GM23338 (cell line): Measurements from ENCODE around the gene FAM229B.

Experiments used
- CREB1 ChIP-seq: fragments of 250-450 bp; sonication (Bioruptor Pico); IDR thresholded peaks from 2 replicates; pipeline ENCODE4 v1.5.0; 2020; ENCODE audit warnings: low read depth, mild to moderate bottlenecking, moderate library complexity
- CTCF ChIP-seq, 2 experiments: fragments of 200-600 bp in 1 of 2; sonication (generic) in 1 of 2; conservative IDR thresholded peaks; 2 replicates each; pipeline versions ENCODE4 v1.5.1 to v1.6.1; 2016 to 2017; ENCODE audit warnings: antibody characterized with exemption in 2 of 2, low read depth in 2 of 2, mild to moderate bottlenecking in 2 of 2, moderate library complexity in 1 of 2
- EZH2 ChIP-seq: fragments of 200-600 bp; sonication (generic); IDR thresholded peaks from one replicate; pipeline ENCODE4 v1.8.0; 2017; ENCODE audit warnings: antibody characterized with exemption, mild to moderate bottlenecking, low read depth; ENCODE audit not compliant: unreplicated experiment
- EZH2phosphoT487 ChIP-seq: fragments of 200-600 bp; sonication (generic); IDR thresholded peaks from one replicate; pipeline ENCODE4 v1.8.1; 2018; ENCODE audit warnings: antibody characterized with exemption; ENCODE audit not compliant: unreplicated experiment
- NANOG ChIP-seq: IDR thresholded peaks from 2 replicates; pipeline ENCODE4 v1.6.1; 2016; ENCODE audit warnings: antibody characterized with exemption, borderline replicate concordance
- POLR2AphosphoS5 ChIP-seq: IDR thresholded peaks from 2 replicates; pipeline ENCODE4 v1.6.1; 2016; ENCODE audit warnings: antibody characterized with exemption, low read depth
- REST ChIP-seq: IDR thresholded peaks from one replicate; pipeline ENCODE4 v1.6.1; 2018; ENCODE audit warnings: antibody characterized with exemption; ENCODE audit not compliant: unreplicated experiment
- ZNF114 ChIP-seq: fragments of 250-450 bp; sonication (Bioruptor Pico); IDR thresholded peaks from 2 replicates; pipeline ENCODE4 v1.5.0; 2020; ENCODE audit warnings: mild to moderate bottlenecking, moderate library complexity

- TF ChIP-seq CTCF (conservative IDR thresholded peaks at IDR 0.05; ENCODE audit: low read depth in 2 of 2) = no peak
- no peak for TF ChIP-seq POLR2AphosphoS5
- no peak for TF ChIP-seq REST
- no peak for TF ChIP-seq CREB1 (CRISPR knock-in tag)
- TF ChIP-seq ZNF114 (CRISPR knock-in tag) = no peak
- TF ChIP-seq EZH2 = no peak
- no peak for TF ChIP-seq EZH2phosphoT487
- no peak for TF ChIP-seq NANOG
Measured at GRCh38 chr6:112118034-112118433, 30.6 kb downstream of the FAM229B start.
